ENCODE data around the gene TUFT1.

The TUFT1 gene

DNA sequence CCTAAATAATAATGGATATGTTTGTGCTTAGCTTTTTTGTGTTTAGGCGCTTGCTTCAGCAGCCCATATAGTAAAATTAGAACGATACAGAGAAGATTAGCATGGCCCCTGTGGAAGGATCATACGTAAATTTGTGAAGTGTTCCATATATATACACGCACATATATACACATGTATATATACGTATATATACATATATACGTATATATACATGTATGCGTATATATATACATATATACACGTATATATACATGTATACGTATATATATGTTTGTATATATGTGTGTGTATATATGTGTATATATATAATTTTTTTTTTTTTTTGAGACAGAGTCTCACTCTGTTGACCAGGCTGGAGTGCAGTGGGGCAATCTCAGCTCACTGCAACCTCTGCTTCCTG is 89.2 kb downstream of the TUFT1 start:
- no peak for DNase-seq (ENCODE audit: low spot score)
- Histone ChIP-seq H3K4me3 (no peak overlapping the region), H3K27ac (no peak overlapping the region)
- TF ChIP-seq, protein P1, sequence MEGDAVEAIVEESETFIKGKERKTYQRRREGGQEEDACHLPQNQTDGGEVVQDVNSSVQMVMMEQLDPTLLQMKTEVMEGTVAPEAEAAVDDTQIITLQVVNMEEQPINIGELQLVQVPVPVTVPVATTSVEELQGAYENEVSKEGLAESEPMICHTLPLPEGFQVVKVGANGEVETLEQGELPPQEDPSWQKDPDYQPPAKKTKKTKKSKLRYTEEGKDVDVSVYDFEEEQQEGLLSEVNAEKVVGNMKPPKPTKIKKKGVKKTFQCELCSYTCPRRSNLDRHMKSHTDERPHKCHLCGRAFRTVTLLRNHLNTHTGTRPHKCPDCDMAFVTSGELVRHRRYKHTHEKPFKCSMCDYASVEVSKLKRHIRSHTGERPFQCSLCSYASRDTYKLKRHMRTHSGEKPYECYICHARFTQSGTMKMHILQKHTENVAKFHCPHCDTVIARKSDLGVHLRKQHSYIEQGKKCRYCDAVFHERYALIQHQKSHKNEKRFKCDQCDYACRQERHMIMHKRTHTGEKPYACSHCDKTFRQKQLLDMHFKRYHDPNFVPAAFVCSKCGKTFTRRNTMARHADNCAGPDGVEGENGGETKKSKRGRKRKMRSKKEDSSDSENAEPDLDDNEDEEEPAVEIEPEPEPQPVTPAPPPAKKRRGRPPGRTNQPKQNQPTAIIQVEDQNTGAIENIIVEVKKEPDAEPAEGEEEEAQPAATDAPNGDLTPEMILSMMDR (IDR thresholded peaks at IDR 0.05): no peak
